HEK293 (cell line): Measurements from ENCODE around the gene ASB8.

ENCODE experiments used
- CTCF ChIA-PET: fragments of 350-600 bp; formaldehyde crosslinking; extraction: SDS; loops from one replicate; lab custom pipeline; 2021; ENCODE audit warnings: antibody characterized with exemption; lab: Yijun Ruan, JAX
- POLR2A ChIA-PET: fragments of 300-600 bp; formaldehyde crosslinking; extraction: SDS; loops from one replicate; lab custom pipeline; 2020; ENCODE audit warnings: antibody characterized with exemption, inconsistent platforms; lab: Yijun Ruan, JAX
- H3K27ac ChIP-seq: fragments of 200-500 bp; sonication (Bioruptor generic); 2 replicates; pipeline ENCODE4 v1.5.1; 2014; ENCODE audit warnings: low read depth, low read length, control low read depth, inconsistent platforms; ENCODE audit errors: extremely low read depth
- H3K36me3 ChIP-seq, 2 experiments: fragments of 200-500 bp in 1 of 2; sonication (Bioruptor generic) in 1 of 2; 1 replicate in 1 of 2; 2 replicates in 1 of 2; pipeline ENCODE4 v1.5.1; 2014 to 2017; ENCODE audit warnings: inconsistent platforms in 2 of 2, low read length in 2 of 2; ENCODE audit not compliant: control insufficient read depth in 2 of 2, insufficient read depth in 1 of 2
- H3K4me1 ChIP-seq: fragments of 200-500 bp; sonication (Bioruptor generic); 2 replicates; pipeline ENCODE4 v1.5.1; 2014; ENCODE audit warnings: mild to moderate bottlenecking, low read length, inconsistent platforms; ENCODE audit not compliant: control insufficient read depth, insufficient read depth
- H3K4me3 ChIP-seq: 2 replicates; pipeline ENCODE4 v1.5.1; 2011; ENCODE audit warnings: low read depth, mild to moderate bottlenecking, control low read depth, low read length, moderate library complexity
- H3K9me3 ChIP-seq: fragments of 200-500 bp; sonication (Bioruptor generic); 2 replicates; pipeline ENCODE4 v1.5.1; 2014; ENCODE audit warnings: low read depth, low read length, inconsistent platforms; ENCODE audit not compliant: control insufficient read depth, insufficient read depth
- ATF2 ChIP-seq: fragments of 450-650 bp; formaldehyde crosslinking; IDR thresholded peaks from 2 replicates; pipeline ENCODE4 v1.5.1; 2016; ENCODE audit warnings: missing biosample characterization, missing genetic modification characterization, low read depth
- CTCF ChIP-seq: fragments of 450-650 bp; formaldehyde crosslinking; IDR thresholded peaks from 2 replicates; pipeline ENCODE4 v1.5.1; 2016; ENCODE audit warnings: missing biosample characterization, missing genetic modification characterization
- EGR2 ChIP-seq: fragments of 450-650 bp; formaldehyde crosslinking; IDR thresholded peaks from 2 replicates; pipeline ENCODE4 v1.5.1; 2016; ENCODE audit warnings: low read depth, missing biosample characterization, missing genetic modification characterization
- GLIS1 ChIP-seq: fragments of 450-650 bp; formaldehyde crosslinking; IDR thresholded peaks from 2 replicates; pipeline ENCODE4 v1.5.1; 2016; ENCODE audit warnings: missing biosample characterization, missing genetic modification characterization
- KLF9 ChIP-seq: fragments of 450-650 bp; formaldehyde crosslinking; IDR thresholded peaks from 2 replicates; pipeline ENCODE4 v1.5.1; 2016; ENCODE audit warnings: missing biosample characterization, missing genetic modification characterization, low read depth
- PBX3 ChIP-seq: sonication (generic); formaldehyde crosslinking; IDR thresholded peaks from 2 replicates; pipeline ENCODE4 v1.8.1; 2022; ENCODE audit warnings: mild to moderate bottlenecking, moderate library complexity, missing genetic modification reagents
- PRDM1 ChIP-seq: fragments of 450-650 bp; formaldehyde crosslinking; IDR thresholded peaks from 2 replicates; pipeline ENCODE4; 2016; ENCODE audit warnings: missing biosample characterization, missing genetic modification characterization
- SP7 ChIP-seq: fragments of 450-650 bp; formaldehyde crosslinking; IDR thresholded peaks from 2 replicates; pipeline ENCODE4 v1.5.1; 2016; ENCODE audit warnings: missing biosample characterization, missing genetic modification characterization
- ZBTB44 ChIP-seq: fragments of 450-650 bp; IDR thresholded peaks from 2 replicates; pipeline ENCODE4 v1.5.1; 2018; ENCODE audit warnings: missing biosample characterization, mild to moderate bottlenecking, missing genetic modification characterization
- ZIC2 ChIP-seq: fragments of 450-650 bp; formaldehyde crosslinking; IDR thresholded peaks from 2 replicates; pipeline ENCODE4 v1.5.1; 2016; ENCODE audit warnings: missing biosample characterization, missing genetic modification characterization
- ZNF121 ChIP-seq: fragments of 450-650 bp; formaldehyde crosslinking; IDR thresholded peaks from 2 replicates; pipeline ENCODE4 v1.5.1; 2016; ENCODE audit warnings: missing biosample characterization, missing genetic modification characterization
- ZNF146 ChIP-seq: fragments of 450-650 bp; formaldehyde crosslinking; IDR thresholded peaks from 2 replicates; pipeline ENCODE4 v1.5.1; 2016; ENCODE audit warnings: missing biosample characterization, missing genetic modification characterization
- ZNF18 ChIP-seq: fragments of 450-650 bp; formaldehyde crosslinking; IDR thresholded peaks from 2 replicates; pipeline ENCODE4 v1.5.1; 2016; ENCODE audit warnings: missing biosample characterization, missing genetic modification characterization
- ZNF24 ChIP-seq: fragments of 450-650 bp; formaldehyde crosslinking; IDR thresholded peaks from 2 replicates; pipeline ENCODE4 v1.5.1; 2016; ENCODE audit warnings: missing biosample characterization, missing genetic modification characterization
- ZNF558 ChIP-seq: fragments of 450-650 bp; formaldehyde crosslinking; IDR thresholded peaks from 2 replicates; pipeline ENCODE4 v1.5.1; 2016; ENCODE audit warnings: missing biosample characterization, missing genetic modification characterization
- ZNF600 ChIP-seq: fragments of 450-650 bp; formaldehyde crosslinking; IDR thresholded peaks from 2 replicates; pipeline ENCODE4 v1.5.1; 2016; ENCODE audit warnings: missing biosample characterization, missing genetic modification characterization
- ZNF623 ChIP-seq: fragments of 450-650 bp; formaldehyde crosslinking; IDR thresholded peaks from 2 replicates; pipeline ENCODE4 v1.5.1; 2016; ENCODE audit warnings: missing biosample characterization, missing genetic modification characterization
- ZNF76 ChIP-seq: fragments of 450-650 bp; formaldehyde crosslinking; IDR thresholded peaks from 2 replicates; pipeline ENCODE4; 2016; ENCODE audit warnings: low read depth, missing biosample characterization, missing genetic modification characterization, borderline replicate concordance
- ZNF830 ChIP-seq: fragments of 450-650 bp; IDR thresholded peaks from 2 replicates; pipeline ENCODE4 v1.5.0; 2018; ENCODE audit warnings: missing biosample characterization, missing genetic modification characterization, low read depth, mild to moderate bottlenecking, moderate library complexity
- ZNF843 ChIP-seq: fragments of 450-650 bp; formaldehyde crosslinking; IDR thresholded peaks from 2 replicates; pipeline ENCODE4 v1.5.1; 2016; ENCODE audit warnings: missing biosample characterization, missing genetic modification characterization
- ZSCAN18 ChIP-seq: fragments of 450-650 bp; formaldehyde crosslinking; IDR thresholded peaks from 2 replicates; pipeline ENCODE4 v1.5.1; 2016; ENCODE audit warnings: missing biosample characterization, missing genetic modification characterization
- ZSCAN30 ChIP-seq: fragments of 450-650 bp; IDR thresholded peaks from 2 replicates; pipeline ENCODE4 v1.5.1; 2018; ENCODE audit warnings: missing biosample characterization, mild to moderate bottlenecking, missing genetic modification characterization, moderate library complexity

The ASB8 gene

GRCh38 chr12:48105867-48106680, 51.2 kb downstream of the ASB8 start, which contains the start of gene SENP1 (continued):
- 0 out of 2 replicates have a peak, but pooled peaks have one; percentile 26 for TF ChIP-seq ZNF146 (tag by site-specific recombination)
- no peak for TF ChIP-seq ZNF830 (tag by site-specific recombination)
- TF ChIP-seq SP7 (tag by site-specific recombination), result peak; percentile 87
- peak; percentile 71; the same call in 1 of the 2 replicates for TF ChIP-seq ZNF24 (tag by site-specific recombination)
- peak; percentile 43 for TF ChIP-seq ZNF623
- TF ChIP-seq ZIC2 (tag by site-specific recombination), result no peak
- TF ChIP-seq ZNF558, result 0 out of 2 replicates have a peak, but pooled peaks have one; percentile 22
- TF ChIP-seq ZNF18 (tag by site-specific recombination), result 0 out of 2 replicates have a peak, but pooled peaks have one; percentile 19
- TF ChIP-seq ZSCAN30 (tag by site-specific recombination), result peak; percentile 80
- TF ChIP-seq ZNF600 (tag by site-specific recombination), result peak; percentile 67
- peak; percentile 63 for TF ChIP-seq CTCF (tag by site-specific recombination)
- TF ChIP-seq ZNF843 (tag by site-specific recombination), result peak; percentile 69; the same call in 1 of the 2 replicates
- 0 out of 2 replicates have a peak, but pooled peaks have one; percentile 2 for TF ChIP-seq EGR2 (tag by site-specific recombination)
- peak; percentile 91 for TF ChIP-seq KLF9 (tag by site-specific recombination)
- no peak for TF ChIP-seq ATF2
- peak; percentile 70; the same call in 1 of the 2 replicates for TF ChIP-seq ZNF76 (tag by site-specific recombination)
- TF ChIP-seq ZBTB44 (tag by site-specific recombination), result no peak

GRCh38 chr12:48105321-48105866, 51.9 kb downstream of the ASB8 start:
- H3K4me1 ChIP-seq, result no peaks in the 10 kb centered on the region
- H3K27ac ChIP-seq, result peak overlapping the region; percentile 77
- ChIA-PET CTCF (interaction anchor here (0.6 to 1.2 kb wide), 3 partner anchors 14 to 158 kb away, joined by 3 read pairs; partner anchors contain the start of gene PFKM), POLR2A (interaction anchor here (0.6 to 2.9 kb wide), 4 partner anchors 8 to 52 kb away, joined by 3 to 24 read pairs (median 10); partner anchors contain the start of genes ASB8 and PFKM)
- H3K4me3 ChIP-seq, result peak overlapping the region; percentile 99
- no peaks in the 10 kb centered on the region for H3K36me3 ChIP-seq
- H3K9me3 ChIP-seq, result no peaks in the 10 kb centered on the region
- TF ChIP-seq GLIS1 (tag by site-specific recombination), result peak; percentile 64
- no peak for TF ChIP-seq ZNF121 (tag by site-specific recombination)
- 0 out of 2 replicates have a peak, but pooled peaks have one; percentile 32 for TF ChIP-seq PBX3 (CRISPR knock-in tag)
- peak; percentile 87 for TF ChIP-seq PRDM1 (tag by site-specific recombination)
- no peak for TF ChIP-seq ZSCAN18
